HG02642 (cell line): ENCODE data around the gene RAMACL.
"Not testable (repeated sequence)": the region's sequence is repeated elsewhere in the genome, so short reads cannot be mapped to it uniquely, and the experiment has no call there.

ENCODE experiments used
- ATAC-seq: cut with Tn5 transposase; IDR thresholded peaks from one replicate; pipeline ENCODE4 v1.9.1; 2021; ENCODE audit warnings: mild to moderate bottlenecking; ENCODE audit not compliant: unreplicated experiment, poor library complexity

RAMACL gene

DNA sequence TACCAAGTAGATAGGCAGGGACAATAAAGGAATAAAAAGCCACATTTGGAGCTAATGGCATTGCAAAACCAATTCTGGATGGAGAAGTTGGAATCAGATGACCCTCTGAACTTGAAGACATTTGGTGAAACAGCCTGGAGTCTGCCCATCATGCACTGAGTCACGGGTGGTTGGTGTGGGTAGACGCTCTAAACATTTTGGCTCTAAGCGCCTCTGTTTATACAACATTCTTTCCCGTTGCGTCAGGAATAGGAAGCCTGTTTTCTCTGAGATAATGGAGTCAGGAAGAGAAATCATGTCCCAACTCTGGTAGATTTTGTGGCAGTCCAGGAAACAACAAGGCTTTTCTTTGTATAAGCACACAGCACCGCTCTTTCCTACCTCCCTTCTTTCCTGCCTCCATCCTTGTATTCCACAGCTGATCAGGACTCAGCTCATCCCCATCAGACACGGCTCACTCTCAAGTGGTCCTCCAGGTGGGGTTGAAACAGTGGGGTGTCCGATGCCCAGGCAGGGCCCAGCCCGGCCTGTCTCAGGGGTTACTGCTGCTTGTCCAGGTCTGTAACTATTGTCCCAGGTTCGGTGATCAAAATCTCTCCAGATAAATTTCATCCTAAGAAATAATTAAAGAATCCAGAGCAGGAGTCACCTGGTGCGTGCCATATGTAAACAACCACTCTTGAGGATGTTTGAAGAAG, 12.1 kb upstream of the RAMACL start:
- no peak for ATAC-seq

DNA sequence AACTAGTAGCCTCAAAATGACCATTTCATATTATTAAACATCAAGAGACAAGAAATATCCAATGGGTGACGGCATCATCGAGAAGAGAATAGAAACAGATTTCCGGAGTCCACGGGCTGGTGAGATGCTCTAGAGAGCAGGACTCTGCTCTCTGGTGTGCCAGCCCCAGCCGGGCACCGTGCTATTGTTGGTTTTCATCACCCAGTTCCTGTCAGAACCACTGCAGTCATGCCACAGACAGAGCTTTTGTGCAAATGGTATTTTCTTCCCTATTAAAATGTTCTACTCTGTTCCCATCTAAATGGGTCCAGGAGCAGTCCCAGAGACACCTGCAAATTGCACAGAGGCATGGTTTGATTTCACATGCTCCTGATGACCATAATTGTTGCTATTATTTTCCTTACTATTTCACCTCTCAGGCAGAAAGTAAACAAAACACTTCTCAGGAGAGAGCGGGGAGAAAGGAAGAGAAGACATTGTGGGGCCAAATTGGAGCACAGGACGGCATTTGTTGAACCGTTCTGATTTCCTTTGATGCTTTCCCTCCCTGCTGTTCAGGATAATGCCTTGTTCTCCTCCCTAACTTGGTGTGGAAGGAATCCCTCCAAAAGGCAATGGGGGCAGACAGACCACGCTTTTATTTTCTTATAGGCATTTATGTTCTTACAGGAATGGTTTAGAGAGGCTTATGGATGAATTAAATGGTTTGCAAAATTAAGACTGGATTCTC, 11.4 kb upstream of the RAMACL start:
- no peak for ATAC-seq

DNA sequence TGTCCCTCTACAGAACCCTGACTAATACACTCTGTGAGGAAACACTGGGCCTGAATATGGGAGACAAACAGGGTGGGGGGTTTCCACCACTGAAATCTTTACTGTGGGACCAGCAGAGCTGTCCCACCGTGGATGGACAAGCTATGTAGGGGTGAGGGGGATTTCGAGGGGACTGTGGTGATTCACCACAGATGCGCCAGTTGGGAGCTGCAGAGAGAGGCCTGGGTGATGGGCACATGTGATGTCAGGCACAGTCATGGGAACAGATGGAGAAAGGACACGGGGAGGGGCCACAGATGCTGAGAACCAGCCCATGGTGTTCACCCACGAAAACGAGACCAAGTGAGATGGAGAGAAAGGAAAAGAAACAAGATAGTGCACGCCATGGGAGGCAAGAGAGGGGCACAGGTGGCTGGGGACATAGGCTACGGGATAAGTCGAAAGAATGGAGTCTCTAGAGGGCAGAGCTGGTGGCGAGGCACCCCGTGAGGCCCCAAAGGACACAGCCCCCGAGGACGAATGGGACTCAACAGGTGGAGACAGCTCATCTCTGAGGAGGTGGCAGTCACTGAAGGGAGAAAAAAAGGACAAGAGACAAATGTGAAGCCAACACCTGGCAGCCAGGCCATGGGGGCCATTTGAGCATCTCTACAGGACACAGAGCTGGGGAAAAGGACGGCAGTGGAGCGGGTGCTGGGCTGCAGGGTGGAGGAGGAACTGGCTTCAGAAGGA, 10.5 kb upstream of the RAMACL start:
- no peak for ATAC-seq

DNA sequence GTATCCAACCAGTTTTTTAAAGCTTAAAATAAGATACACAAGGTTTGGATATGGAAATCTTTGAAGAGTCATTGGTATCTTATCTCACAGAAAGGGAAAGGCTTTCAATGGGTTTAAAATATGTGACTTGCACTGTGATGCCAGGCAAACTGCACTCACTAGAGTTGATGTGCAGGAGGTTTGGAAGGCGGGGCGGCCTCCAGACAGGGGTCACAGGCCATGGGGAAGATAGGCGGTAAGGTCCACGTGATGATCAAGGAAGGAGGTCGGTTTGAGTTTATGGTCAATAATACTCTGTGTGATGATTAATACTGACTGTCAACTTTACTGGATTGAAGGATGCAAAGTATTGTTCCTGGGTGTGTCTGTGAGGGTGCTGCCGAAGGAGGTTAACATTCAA, 9.5 kb upstream of the RAMACL start:
- no peak for ATAC-seq

DNA sequence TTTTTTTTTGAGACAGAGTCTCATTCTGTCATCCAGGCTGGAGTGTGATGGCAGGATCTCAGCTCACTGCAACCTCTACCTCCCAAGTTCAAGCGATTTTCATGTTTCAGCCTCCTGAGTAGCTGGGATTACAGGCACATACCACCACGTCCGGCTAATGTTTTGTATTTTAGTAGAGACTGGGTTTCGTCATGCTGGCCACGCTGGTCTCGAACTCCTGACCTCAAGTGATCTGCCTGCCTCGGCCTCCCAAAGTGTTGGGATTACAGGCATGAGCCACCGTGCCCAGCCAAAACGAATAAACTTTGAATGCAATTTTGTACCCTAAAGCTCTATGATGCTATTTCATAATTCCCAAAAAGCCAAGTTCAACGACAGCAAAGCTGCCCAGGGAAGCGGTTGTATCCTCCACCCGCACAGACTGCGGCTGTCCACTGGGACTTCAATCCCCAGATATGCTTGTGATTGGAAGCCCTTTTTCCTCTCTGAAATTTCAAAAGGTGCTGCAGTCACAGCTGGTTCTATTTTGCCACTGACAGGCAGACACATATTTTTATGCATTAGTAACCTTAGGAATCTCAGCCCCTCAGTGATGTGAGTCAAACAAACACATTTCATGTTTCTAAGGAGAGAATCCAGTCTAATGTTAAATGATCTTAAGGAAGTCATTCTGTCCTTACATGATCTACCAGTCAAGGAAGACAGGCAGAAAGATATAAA, 8.7 kb upstream of the RAMACL start:
- no peak for ATAC-seq

DNA sequence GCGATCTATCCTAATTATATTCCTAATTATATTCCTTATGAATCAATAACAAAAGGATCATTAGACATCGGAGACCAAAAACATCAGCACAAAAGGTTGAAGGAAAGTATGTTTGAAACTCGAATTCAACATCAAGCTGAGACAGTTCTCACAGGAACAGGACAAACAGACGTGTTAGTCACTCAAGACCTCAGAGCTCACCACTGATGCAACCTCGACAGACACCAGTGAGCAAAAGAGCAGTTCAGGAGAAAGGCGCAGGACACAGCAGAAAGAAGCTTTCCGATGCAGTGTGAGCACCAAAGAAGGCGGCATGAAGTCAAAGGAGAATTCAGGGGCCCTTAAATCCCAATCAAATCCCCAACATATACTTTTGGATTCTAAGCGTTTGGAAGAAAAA, 6.3 kb upstream of the RAMACL start:
- ATAC-seq: no peak

DNA sequence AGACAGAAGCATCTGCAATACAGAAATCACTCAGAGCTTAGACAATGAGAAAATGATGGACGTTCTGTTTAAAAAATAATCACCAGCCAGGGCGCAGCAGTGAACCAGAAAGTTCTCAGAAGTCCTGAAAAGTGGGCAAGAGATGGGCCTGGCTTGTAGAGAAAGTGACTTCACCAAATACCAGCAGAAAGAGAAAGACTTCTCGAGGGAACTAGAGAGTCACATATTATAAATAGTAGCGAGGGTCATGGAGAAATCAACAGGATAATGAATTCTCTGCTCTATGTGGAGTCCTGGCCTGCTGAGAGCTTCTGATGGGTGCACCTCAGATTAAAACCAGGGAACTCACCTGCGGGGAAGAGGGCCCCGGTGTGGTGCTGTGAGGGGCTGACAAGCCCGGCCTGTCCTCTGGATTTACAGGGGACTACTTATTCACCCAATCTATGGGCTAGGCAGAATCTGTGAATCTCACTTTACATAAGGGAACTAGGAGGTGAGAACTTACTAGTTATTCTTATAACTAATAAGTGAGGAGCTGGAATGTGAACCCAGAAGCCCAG, 5.6 kb upstream of the RAMACL start:
- no peak for ATAC-seq

DNA sequence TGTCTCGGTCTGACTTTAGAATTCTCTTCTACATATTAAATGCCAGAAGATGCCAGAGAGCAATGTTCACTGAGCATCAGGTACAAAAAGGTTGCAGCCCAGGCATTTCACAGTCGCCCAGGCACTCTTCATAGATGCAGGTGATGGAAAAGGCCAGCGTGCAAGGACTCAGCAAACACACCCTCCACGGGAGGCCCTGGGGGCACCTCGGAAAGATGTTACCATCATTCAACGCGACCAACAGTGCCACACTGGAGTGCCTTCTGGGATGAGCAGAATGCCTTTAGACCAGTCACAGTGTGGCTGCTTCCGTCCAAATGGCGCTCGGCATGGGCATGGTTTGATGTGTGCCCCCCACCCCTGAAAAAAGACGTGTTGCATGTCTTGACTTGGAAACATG, 4.5 kb upstream of the RAMACL start:
- no peak for ATAC-seq

DNA sequence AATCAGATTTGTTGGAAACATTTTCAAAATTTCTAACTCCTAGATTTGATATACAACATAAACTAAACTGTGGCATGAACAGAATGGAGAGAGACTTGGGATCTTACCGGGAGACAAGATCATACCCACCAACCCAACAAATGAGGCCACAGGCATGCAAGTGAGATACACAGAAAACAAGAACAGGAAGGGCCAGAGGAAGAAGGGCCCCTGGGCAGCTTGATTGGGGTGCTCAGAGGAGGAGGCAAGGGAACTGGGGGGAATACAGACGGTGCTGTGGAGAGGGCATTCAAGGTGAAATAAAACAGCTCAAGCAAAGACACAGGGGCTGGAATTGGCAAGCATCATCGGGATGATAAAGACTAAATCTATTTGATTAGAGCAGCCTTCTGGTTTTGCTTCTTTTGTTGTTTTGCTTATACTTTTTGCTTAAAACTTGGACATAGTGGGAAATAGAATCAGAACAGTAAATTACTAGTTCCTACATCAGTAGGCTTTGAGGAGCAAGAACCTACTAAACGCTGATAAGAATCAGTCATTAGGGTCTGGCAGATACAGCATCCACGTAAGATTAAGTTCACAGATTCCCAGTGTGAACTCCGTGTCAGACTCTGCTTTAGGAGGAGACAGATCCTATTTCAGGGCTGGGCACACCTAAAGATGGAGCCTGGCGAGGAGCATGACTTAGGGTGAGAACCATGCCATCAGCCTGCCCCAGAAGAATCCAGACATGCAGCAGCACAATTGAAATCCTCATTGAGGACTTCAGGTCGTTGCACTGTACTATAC, 3.5 kb upstream of the RAMACL start:
- no peak for ATAC-seq

DNA sequence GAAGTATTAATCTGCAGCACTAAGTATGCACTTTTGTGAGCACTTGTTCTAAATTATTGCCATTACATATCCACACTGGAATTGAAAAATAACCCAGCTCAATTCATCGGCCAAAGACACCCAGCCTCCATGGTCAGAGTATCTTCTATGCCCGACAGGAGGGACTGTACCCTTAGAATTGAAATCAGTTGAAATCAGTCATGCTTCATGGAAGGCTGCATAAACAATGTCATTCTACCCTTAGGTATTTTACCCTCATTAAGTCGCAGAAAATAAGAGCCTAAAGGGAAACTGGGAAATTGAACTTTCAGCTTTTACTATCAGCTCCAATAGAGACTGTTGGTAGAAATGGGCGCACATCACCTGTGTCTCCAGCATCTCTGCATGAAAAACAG, 2.9 kb upstream of the RAMACL start:
- peak; percentile 16 for ATAC-seq

DNA sequence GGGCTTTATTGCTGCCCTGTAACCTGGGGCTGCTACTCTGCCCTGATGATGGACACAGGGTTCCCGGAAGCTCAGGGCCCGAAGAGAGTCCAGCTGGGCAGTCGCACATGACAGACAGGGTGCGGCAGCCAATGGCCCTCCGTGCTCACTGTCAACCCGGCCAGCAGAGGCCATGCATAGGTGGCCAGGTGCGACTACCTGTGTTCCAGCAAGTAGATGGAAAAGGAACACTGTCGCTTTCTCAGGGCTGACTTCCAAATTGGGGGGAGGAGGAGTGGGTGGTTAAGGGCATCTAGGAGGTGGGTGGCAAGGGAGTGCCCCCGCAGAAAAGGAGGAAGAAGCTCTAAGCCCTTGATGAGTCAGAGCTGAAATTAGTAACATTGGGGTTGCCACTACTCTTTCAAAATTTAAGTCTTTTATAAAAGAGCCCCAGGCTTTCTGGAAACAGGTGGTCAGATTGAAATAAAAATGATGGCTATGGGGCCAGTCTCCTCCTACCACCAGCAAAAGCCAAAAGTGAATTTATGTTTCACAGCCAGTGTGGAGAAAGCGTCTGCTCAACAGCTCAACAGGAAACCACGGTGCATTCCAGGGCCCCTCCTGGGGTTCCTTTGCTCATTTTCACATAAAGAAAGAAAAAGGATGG, 2.3 kb upstream of the RAMACL start:
- peak; percentile 23 for ATAC-seq

DNA sequence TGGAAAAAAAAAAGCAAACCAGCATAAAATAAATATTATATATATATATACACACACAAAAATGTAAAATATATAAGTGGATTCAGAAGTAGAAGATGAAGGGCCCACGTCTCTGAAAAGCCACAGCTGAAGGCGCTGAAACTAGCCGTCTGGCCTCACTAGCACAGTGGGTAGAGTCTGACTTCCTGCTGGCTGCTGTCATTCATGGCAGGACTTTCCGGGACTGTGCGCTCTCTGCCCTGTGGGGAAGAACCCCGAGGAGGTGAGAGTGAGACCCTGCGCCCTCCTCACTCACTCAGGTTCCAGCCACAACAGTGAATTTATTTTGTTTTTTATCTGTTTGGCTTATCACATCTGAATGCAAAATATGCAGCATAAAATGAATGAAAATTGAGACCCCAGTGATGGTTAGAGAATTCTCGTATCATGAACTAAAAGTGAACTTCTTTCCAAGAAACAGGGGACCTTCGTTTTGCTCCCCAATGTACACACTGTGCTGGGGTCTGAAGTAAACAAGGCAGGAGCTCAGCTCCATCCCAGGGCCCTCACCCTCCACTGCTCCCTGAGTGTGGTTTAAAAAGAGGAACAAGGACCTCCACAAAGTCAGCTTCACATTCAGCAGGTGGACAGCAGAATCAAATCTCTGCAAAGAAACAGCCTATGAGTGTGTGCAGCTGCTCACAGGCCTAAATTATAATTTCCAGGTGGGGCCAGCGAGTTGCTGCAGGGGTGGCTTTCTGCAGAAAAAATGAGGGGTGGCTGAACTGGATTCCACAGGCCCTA, 1.3 kb upstream of the RAMACL start:
- ATAC-seq: peak; percentile 84

DNA sequence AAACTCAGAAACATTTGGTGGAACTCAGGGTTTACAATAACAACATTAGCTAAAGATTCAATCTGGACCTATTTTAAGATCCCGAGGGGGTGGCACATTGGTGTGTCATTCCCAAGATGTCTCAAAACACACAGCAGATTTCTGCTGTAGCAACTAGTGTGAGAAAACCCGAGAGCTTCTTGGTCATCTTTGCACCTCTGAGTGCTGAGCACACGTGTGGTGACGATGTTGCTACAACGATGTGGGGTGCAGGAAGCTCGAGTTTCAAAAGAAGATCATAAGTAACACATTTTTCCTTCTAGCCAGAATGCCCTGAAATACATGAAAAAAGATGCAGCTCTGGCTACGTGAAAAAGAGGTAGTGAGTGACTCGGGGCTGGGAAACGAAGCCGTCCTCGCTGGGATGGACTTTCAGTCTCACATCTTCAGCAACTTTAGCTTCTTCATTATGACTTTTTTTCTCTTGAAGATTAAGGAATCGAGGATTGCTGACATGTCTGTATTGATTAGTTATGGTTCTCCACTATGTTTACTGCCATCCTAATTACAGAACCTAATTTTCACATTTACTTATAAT, 1.5 kb downstream of the RAMACL start:
- no peak for ATAC-seq

DNA sequence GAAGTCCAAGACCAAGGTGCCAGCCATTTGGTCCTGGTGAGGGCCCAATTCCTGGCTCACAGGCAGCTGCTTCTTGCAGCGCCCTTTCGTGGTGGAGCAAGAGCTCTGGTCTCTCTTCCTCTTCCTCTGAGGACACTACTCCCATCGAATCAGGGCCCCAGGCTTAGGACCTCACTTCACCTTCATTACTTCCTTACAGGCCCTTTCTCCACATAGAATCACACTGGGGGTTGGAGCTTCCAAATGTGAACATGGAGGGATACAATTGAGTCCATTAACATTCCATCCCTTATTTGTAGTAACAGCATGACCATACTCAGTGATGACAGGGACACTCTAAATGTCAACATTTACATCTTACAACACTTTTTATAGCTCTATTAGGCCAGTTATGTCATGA, 2.3 kb downstream of the RAMACL start:
- ATAC-seq: no peak

DNA sequence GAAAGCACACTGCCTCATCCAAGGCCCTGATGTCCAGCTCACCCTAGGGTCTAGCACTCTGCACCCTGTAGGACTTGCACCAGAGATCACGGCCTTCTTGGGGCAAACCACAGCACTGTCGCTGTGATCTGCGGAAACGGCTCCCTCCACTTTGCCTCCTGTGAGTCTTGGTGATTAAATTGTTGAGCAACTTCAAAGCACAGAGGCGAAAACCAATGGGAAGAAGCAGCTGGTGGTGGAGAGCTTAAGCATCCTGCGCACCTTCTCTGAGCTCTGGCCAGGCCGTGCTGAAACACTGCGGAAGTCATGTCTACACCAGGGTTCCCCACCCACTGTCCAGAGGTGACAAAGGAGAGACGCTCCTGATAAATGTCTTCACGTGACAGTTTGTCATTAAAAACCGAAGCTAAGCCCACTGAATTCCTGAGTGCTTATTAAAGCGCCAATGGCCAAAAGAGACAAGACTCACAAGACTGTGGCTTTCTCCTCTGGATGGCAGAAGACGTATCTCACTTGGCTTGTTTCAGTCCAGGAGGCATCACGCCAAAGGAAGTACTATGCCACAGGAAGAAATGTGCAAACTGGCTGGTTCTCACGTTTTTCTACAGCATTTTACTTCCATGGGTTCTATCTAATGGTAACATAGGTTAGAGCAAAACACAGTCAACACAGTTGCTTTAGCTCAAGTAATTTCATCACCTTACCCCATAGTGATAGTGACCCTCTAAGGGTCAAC, 3.1 kb downstream of the RAMACL start:
- no peak for ATAC-seq

DNA sequence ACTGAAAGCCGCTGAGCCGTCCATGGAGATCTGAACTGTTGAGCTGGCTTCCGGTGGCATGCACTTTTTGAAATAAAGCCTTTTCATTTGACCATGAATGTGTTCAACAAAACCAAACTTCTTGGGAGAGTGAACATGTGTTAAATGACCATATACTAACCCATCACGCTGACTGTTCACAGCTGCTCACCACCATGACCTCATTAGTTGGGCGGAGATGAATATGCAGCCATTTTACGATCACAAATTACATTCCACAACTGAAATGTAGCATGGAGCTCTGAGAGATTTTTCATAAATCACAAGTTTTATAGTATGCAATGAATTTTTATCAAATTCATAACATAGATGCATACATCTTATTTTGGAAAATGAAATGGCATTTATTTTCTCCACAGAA, 4.2 kb downstream of the RAMACL start:
- ATAC-seq: no peak

DNA sequence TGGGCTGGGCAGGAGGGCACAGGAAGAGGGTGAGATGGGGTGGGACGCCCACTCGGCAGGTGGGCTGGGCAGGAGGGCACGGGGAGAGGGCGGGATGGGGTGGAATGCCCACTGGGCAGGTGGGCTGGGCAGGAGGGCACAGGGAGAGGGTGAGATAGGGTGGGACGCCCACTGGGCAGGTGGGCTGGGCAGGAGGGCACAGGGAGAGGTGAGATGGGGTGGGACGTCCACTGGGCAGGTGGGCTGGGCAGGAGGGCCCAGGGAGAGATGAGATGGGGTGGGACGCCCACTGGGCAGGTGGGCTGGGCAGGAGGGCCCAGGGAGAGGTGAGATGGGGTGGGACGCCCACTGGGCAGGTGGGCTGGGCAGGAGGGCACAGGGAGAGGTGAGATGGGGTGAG, 4.7 kb downstream of the RAMACL start:
- ATAC-seq: not testable (repeated sequence)
